HG03280 (cell line): ENCODE measurements around the gene RSAD2.
A peak's percentile ranks its signal among the peaks of the same experiment; 100 is the strongest.

ENCODE experiments used
- ATAC-seq: cut with Tn5 transposase; IDR thresholded peaks from one replicate; pipeline ENCODE4 v1.9.1; 2021; ENCODE audit warnings: mild to moderate bottlenecking, moderate library complexity; ENCODE audit not compliant: unreplicated experiment

Gene RSAD2

GRCh38 chr2:6942848-6943247 lies 65.3 kb downstream of the RSAD2 start:
- ATAC-seq = no peak

GRCh38 chr2:6943523-6943922 lies 65.9 kb downstream of the RSAD2 start:
- no peak for ATAC-seq

- no peak for ATAC-seq
Measured at GRCh38 chr2:6943971-6944370, 66.4 kb downstream of the RSAD2 start.

- ATAC-seq = no peak
Measured at GRCh38 chr2:6944555-6944954, 67.0 kb downstream of the RSAD2 start.

- peak; percentile 82 for ATAC-seq
Measured at GRCh38 chr2:6945087-6945813, 67.7 kb downstream of the RSAD2 start.

- ATAC-seq = no peak
Measured at GRCh38 chr2:6945821-6946220, 68.2 kb downstream of the RSAD2 start.

- ATAC-seq = no peak
Measured at GRCh38 chr2:6946722-6947121, 69.1 kb downstream of the RSAD2 start.
